ENCODE results near the gene CFAP52.

GRCh38 chr17:9541718-9542117 lies 34.7 kb upstream of the CFAP52 start:
- TF ChIP-seq EP300 (IDR thresholded peaks at IDR 0.05; ENCODE audit: borderline replicate concordance in 1 of 2, low read depth in 2 of 2, low read length in 2 of 2) (no peak), SRF (IDR thresholded peaks at IDR 0.05; ENCODE audit: low read depth, low read length) (no peak), EGR1 (IDR thresholded peaks at IDR 0.05; ENCODE audit: borderline replicate concordance, low read depth, low read length) (no peak), SP2 (IDR thresholded peaks at IDR 0.05; ENCODE audit: low read length) (no peak), POLR2A (IDR thresholded peaks at IDR 0.05; ENCODE audit: control extremely low read depth in 1 of 2, low read depth in 2 of 2, low read length in 2 of 2) (no peak), NANOG (IDR thresholded peaks at IDR 0.05; ENCODE audit: insufficient read depth, low read depth, low read length, poor library complexity, severe bottlenecking) (no peak), KDM5A (IDR thresholded peaks at IDR 0.05; ENCODE audit: low read length) (no peak), BACH1 (IDR thresholded peaks at IDR 0.05; ENCODE audit: low read length) (no peak), POLR2AphosphoS5 (IDR thresholded peaks at IDR 0.05; ENCODE audit: low read depth, low read length) (no peak)
- TF ChIP-seq, protein P1, sequence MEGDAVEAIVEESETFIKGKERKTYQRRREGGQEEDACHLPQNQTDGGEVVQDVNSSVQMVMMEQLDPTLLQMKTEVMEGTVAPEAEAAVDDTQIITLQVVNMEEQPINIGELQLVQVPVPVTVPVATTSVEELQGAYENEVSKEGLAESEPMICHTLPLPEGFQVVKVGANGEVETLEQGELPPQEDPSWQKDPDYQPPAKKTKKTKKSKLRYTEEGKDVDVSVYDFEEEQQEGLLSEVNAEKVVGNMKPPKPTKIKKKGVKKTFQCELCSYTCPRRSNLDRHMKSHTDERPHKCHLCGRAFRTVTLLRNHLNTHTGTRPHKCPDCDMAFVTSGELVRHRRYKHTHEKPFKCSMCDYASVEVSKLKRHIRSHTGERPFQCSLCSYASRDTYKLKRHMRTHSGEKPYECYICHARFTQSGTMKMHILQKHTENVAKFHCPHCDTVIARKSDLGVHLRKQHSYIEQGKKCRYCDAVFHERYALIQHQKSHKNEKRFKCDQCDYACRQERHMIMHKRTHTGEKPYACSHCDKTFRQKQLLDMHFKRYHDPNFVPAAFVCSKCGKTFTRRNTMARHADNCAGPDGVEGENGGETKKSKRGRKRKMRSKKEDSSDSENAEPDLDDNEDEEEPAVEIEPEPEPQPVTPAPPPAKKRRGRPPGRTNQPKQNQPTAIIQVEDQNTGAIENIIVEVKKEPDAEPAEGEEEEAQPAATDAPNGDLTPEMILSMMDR (IDR thresholded peaks at IDR 0.05; ENCODE audit: control extremely low read depth in 1 of 3, insufficient read depth in 1 of 3, low read depth in 1 of 3, low read length in 3 of 3) = no peak

All from H1 (cell line).